Measurements from ENCODE around the gene IL16.
A peak's percentile ranks its signal among the peaks of the same experiment; 100 is the strongest.

Gene IL16

DNA sequence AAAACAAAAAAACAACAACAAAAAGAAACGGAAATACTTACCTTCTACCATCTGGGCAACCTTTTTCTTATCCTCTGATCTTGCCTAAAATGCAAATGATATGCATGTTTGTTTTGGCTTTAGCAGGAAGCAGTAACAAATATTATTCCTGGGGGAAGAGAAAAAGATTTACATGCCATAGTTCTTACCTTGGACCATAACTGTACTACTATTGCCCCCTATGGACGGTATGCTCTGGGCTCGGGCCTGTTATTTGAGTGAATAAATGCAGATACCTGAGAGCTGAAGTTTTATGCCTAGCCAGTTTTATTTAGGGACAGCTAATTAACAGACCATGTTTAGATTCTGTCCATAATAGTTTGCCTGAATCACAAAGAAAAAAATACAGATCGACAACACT is 139.9 kb downstream of the IL16 start:
- peak; percentile 47 for DNase-seq
- TF ChIP-seq, protein P1, sequence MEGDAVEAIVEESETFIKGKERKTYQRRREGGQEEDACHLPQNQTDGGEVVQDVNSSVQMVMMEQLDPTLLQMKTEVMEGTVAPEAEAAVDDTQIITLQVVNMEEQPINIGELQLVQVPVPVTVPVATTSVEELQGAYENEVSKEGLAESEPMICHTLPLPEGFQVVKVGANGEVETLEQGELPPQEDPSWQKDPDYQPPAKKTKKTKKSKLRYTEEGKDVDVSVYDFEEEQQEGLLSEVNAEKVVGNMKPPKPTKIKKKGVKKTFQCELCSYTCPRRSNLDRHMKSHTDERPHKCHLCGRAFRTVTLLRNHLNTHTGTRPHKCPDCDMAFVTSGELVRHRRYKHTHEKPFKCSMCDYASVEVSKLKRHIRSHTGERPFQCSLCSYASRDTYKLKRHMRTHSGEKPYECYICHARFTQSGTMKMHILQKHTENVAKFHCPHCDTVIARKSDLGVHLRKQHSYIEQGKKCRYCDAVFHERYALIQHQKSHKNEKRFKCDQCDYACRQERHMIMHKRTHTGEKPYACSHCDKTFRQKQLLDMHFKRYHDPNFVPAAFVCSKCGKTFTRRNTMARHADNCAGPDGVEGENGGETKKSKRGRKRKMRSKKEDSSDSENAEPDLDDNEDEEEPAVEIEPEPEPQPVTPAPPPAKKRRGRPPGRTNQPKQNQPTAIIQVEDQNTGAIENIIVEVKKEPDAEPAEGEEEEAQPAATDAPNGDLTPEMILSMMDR (IDR thresholded peaks at IDR 0.05; ENCODE audit: low read length): peak; percentile 52
- TF ChIP-seq EZH2 (optimal IDR thresholded peaks at IDR 0.05; ENCODE audit: low read depth, low read length): no peak
- H3K4me3 ChIP-seq (ENCODE audit: low read length): no peak overlapping the region
- H4K20me1 ChIP-seq (ENCODE audit: insufficient read depth, low read length): no peaks in the 10 kb centered on the region
- H3K27me3 ChIP-seq (replicated peaks; ENCODE audit: insufficient read depth, low read length): no peaks in the 10 kb centered on the region
- H3K9me2 ChIP-seq (replicated peaks; ENCODE audit: insufficient read depth, low read length): no peaks in the 10 kb centered on the region
- H3K4me1 ChIP-seq (ENCODE audit: low read length): peaks cover 7% of the 10 kb centered on the region
- no peaks in the 10 kb centered on the region for H3K36me3 ChIP-seq (replicated peaks; ENCODE audit: insufficient read depth, low read length)
- H3K9me3 ChIP-seq (replicated peaks; ENCODE audit: insufficient read depth, low read length): no peaks in the 10 kb centered on the region
- 0 out of 2 replicates have a peak, but pooled peaks cover under 1% of the 10 kb centered on the region for H3F3A ChIP-seq (ENCODE audit: insufficient read depth, low read length)
- no peak overlapping the region for H3K4me2 ChIP-seq (ENCODE audit: low read depth, low read length)
- H2AFZ ChIP-seq (ENCODE audit: low read length): no peak overlapping the region
- H3K79me2 ChIP-seq (ENCODE audit: low read length): peaks cover 9% of the 10 kb centered on the region; the same call in 1 of the 2 replicates
- H3K27ac ChIP-seq (ENCODE audit: low read length): no peak overlapping the region
- no peak overlapping the region for H3K9ac ChIP-seq (ENCODE audit: low read length)

DNA sequence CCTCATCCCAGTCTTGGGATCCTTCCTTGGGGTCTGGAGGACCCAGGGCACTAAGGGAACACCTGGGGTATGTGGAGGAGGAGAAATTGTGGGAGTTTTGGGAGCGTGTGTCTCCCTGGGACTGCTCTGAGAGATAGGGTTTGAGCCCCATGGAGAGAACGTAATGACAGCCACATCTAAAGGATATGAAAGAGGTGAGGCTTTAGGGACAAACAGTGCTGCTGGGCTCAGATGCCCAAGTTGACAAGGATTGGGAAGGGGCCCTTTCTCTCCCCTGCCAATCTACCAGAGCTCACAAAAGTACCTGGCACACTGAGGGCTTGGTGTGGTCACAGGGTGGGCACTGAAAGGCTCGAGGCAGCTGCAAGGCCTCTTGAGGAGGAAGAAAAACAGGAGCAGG is 140.6 kb downstream of the IL16 start:
- TF ChIP-seq, protein P1 (IDR thresholded peaks at IDR 0.05; ENCODE audit: low read length): no peak
- TF ChIP-seq EZH2phosphoT487 (IDR thresholded peaks at IDR 0.05; ENCODE audit: low read length) (no peak), EZH2 (optimal IDR thresholded peaks at IDR 0.05; ENCODE audit: low read depth, low read length) (no peak)
- Histone ChIP-seq H3K79me2 (ENCODE audit: low read length) (0 out of 2 replicates have a peak, but pooled peaks cover 2% of the 10 kb centered on the region), H3F3A (ENCODE audit: insufficient read depth, low read length) (no peaks in the 10 kb centered on the region), H3K9me3 (replicated peaks; ENCODE audit: insufficient read depth, low read length) (no peaks in the 10 kb centered on the region), H4K20me1 (ENCODE audit: insufficient read depth, low read length) (no peaks in the 10 kb centered on the region), H3K27me3 (replicated peaks; ENCODE audit: insufficient read depth, low read length) (no peaks in the 10 kb centered on the region), H3K4me2 (ENCODE audit: low read depth, low read length) (no peak overlapping the region), H3K4me1 (ENCODE audit: low read length) (no peaks in the 10 kb centered on the region), H3K9me2 (replicated peaks; ENCODE audit: insufficient read depth, low read length) (no peaks in the 10 kb centered on the region), H3K27ac (ENCODE audit: low read length) (no peak overlapping the region), H3K36me3 (replicated peaks; ENCODE audit: insufficient read depth, low read length) (no peaks in the 10 kb centered on the region), H3K9ac (ENCODE audit: low read length) (no peak overlapping the region), H2AFZ (ENCODE audit: low read length) (no peak overlapping the region), H3K4me3 (ENCODE audit: low read length) (no peak overlapping the region)
- DNase-seq: no peak

DNA sequence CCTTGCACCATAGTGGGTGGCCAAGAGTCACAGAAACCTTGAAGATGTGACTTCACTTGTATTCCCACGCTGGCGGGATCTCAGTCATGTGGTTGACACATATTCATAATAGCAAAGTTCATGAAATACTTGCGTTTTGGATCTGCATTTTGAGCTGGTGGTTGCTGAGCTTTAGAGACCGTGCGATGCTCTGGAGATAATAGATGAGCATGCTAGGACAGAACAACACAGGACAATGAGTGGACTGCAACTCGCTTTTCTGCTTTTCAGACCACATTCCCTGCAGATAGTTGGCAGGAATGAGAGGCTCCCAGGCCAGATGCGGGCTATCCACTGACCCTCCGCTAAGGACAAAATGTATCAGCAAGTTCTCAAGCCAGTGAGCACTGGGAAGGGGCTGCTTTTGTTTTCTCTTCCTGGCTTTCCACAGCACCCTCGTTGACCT is 141.1 kb downstream of the IL16 start:
- Histone ChIP-seq H3K9ac (ENCODE audit: low read length) (no peak overlapping the region), H3K4me1 (ENCODE audit: low read length) (no peaks in the 10 kb centered on the region), H3K79me2 (ENCODE audit: low read length) (no peaks in the 10 kb centered on the region), H2AFZ (ENCODE audit: low read length) (no peak overlapping the region), H4K20me1 (ENCODE audit: insufficient read depth, low read length) (no peaks in the 10 kb centered on the region), H3K27me3 (replicated peaks; ENCODE audit: insufficient read depth, low read length) (no peaks in the 10 kb centered on the region), H3K27ac (ENCODE audit: low read length) (no peak overlapping the region), H3K36me3 (replicated peaks; ENCODE audit: insufficient read depth, low read length) (no peaks in the 10 kb centered on the region), H3K4me3 (ENCODE audit: low read length) (no peak overlapping the region), H3K9me3 (replicated peaks; ENCODE audit: insufficient read depth, low read length) (no peaks in the 10 kb centered on the region), H3K4me2 (ENCODE audit: low read depth, low read length) (no peak overlapping the region), H3K9me2 (replicated peaks; ENCODE audit: insufficient read depth, low read length) (no peaks in the 10 kb centered on the region), H3F3A (ENCODE audit: insufficient read depth, low read length) (no peaks in the 10 kb centered on the region)
- no peak for DNase-seq
- TF ChIP-seq EZH2phosphoT487 (IDR thresholded peaks at IDR 0.05; ENCODE audit: low read length) (no peak), EZH2 (optimal IDR thresholded peaks at IDR 0.05; ENCODE audit: low read depth, low read length) (no peak)
- TF ChIP-seq, protein P1 (IDR thresholded peaks at IDR 0.05; ENCODE audit: low read length): no peak
